Epithelial cell of esophagus (primary cell): ENCODE results near the gene SEPTIN5.
"Not testable (repeated sequence)": the region's sequence is repeated elsewhere in the genome, so short reads cannot be mapped to it uniquely, and the experiment has no call there.

ENCODE experiments used
- DNase-seq: peaks from one replicate; pipeline ENCODE4 v3.0.0; 2010; ENCODE audit warnings: low read depth
- H3K4me3 ChIP-seq: 2 replicates; pipeline ENCODE4 v1.5.1; 2011; ENCODE audit warnings: mild to moderate bottlenecking, low read length, control low read depth
- TF ChIP-seq, protein P1 (sequence below): IDR thresholded peaks from 2 replicates; pipeline ENCODE4 v1.5.1; 2011; ENCODE audit warnings: low read depth, mild to moderate bottlenecking, low read length, control low read depth, inconsistent platforms; ENCODE audit not compliant: insufficient read depth; ENCODE audit errors: missing control alignments

The SEPTIN5 gene

DNA sequence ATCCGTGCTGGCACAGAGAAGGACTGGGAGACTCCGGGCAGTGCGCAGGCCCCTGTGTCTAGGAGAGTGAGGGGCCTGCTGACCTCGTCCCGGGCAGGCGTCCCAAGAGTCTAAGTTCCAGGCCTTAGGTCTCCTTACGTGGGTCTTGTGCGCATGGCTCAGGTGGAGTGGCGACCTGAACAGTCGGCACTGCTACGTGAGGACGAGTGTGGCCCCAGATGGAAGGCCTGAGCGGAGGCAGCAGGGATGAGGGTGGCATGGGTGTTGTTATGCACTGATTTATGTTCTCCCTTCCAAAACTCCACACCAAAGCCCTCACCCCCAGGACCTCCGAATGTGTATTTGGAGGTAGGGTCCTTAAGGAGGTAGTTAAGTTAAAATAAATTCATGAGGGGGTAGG lies 20.7 kb upstream of the SEPTIN5 start:
- no peak overlapping the region for H3K4me3 ChIP-seq
- TF ChIP-seq, protein P1, sequence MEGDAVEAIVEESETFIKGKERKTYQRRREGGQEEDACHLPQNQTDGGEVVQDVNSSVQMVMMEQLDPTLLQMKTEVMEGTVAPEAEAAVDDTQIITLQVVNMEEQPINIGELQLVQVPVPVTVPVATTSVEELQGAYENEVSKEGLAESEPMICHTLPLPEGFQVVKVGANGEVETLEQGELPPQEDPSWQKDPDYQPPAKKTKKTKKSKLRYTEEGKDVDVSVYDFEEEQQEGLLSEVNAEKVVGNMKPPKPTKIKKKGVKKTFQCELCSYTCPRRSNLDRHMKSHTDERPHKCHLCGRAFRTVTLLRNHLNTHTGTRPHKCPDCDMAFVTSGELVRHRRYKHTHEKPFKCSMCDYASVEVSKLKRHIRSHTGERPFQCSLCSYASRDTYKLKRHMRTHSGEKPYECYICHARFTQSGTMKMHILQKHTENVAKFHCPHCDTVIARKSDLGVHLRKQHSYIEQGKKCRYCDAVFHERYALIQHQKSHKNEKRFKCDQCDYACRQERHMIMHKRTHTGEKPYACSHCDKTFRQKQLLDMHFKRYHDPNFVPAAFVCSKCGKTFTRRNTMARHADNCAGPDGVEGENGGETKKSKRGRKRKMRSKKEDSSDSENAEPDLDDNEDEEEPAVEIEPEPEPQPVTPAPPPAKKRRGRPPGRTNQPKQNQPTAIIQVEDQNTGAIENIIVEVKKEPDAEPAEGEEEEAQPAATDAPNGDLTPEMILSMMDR = no peak
- no peak for DNase-seq

DNA sequence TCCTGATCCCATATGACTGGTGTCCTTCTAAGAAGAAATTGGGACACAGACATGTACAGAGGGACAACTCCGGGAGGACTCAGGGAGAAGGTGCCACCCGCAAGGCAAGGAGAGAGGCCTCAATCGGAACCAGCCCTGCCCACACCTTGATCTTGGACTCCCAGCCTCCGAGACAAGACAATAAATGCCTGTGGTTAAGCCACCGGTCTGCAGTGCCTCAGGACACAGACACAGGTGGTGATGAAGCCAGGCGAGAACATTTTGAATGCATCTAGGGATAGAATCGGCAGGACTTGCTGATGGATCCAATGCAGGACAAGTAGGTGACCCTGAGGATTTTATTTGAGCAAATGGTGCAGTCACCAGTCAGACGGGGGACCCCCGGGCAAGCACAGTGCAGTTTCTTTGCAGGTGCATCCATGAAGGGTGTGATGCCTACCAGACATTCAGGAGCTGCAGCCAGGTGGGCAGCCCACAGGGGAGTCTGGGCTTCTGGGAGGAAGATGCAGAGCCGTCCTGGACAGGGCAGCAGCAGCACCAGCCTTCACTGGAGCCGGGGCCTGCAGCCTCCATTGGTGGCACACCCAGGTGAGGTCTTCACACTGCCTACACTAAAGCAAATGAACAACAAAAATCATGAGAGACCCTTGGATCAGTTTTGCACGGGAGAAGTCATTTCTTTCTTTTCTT lies 20.2 kb upstream of the SEPTIN5 start:
- TF ChIP-seq, protein P1 = no peak
- no peak overlapping the region for H3K4me3 ChIP-seq
- DNase-seq = no peak

DNA sequence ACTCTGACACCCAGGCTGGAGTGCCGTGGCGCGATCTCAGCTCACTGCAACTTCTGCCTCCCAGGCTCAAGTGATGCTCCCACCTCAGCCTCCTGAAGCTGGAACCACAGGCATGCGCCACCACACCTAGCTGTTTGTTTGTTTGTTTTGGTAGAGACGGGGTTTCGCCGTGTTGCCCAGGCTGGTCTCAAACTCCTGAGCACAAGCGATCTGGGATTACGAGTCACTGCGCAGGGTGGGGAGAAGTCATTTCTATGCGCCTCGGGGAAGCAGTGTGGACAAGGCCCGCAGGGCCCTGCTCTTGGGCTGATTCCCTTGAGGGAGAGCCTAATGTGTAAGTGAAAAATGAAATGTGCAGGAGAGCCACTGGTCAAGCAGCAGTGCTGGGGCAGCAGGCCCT lies 19.6 kb upstream of the SEPTIN5 start:
- H3K4me3 ChIP-seq = no peak overlapping the region
- TF ChIP-seq, protein P1 = no peak
- DNase-seq = no peak

DNA sequence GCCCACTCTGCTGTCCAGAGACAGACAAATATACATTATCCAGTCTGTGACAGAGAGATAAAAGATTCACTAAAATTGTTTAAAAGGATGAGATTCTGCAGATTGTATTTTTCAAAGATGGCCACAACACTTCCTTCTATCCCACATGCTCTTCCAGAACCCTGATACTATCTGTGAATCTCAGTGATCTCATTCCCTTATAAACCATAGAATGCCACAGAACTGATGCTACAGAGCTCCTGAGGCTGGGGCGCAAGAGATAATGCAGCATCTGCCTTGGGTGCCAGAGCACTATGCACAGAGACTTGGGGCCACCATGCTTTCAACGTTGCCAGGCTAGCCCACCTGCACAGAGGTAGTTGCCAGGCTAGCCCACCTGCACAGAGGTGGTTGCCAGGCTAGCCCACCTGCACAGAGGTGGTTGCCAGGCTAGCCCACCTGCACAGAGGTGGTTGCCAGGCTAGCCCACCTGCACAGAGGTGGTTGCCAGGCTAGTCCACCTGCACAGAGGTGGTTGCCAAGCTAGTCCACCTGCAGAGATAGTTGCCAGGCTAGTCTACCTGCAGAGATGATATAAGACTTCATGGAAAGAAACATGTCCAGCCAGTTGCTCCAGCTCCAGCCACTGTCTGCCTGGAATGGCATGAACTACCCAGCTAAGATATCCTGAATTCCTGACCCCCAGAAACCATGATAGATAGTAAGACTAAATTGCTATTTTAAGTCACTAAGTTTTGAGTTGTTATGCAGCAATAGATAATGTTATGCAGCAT lies 17.6 kb upstream of the SEPTIN5 start:
- DNase-seq = no peak
- no peak overlapping the region for H3K4me3 ChIP-seq
- TF ChIP-seq, protein P1 = no peak

DNA sequence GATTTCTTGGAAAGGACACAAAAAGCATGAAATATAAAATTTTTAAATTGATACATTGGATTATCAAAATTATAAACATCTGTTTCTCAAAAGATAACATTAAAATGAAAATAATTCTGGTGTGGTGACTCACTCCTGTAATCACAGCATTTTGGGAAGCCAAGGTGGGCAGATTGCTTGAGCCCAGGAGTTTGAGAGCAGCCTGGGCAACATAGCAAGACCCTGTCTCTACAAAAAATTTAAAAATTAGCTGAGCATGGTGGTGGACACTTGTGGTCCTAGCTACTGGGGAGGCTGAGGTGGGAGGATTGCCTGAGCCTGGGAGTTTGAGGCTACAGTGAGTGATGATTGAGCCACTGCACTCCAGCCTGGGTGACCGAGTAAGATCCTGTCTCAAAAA lies 16.4 kb upstream of the SEPTIN5 start:
- not testable (repeated sequence) for H3K4me3 ChIP-seq, DNase-seq

DNA sequence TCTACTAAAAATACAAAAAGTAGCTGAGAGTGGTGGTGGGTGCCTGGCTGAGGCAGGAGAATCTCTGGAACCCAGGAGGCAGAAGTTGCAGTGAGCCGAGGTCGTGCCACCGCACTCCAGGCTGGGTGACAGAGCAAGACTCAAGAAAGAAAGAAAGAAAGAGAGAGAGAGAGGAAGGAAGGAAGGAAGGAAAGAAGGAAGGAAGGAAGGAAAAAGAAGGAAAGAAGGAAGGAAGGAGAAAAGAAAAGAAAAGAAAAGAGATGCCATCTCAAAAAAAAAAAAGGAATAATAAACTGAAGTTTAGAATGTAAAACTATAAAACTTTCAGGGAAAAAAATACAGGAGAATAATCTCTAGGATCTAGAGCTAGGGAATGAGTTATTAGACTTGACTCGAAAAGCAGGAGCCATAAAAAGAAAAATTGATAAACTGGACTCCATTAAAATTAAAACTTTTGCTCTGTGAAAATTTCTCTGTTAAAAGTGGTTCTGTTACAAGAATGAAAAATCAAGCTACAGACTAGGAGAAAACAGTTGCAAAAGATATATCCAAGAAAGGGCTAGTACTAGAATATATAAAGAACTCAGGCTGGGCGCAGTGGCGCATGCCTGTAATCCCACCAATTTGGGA lies 13.4 kb upstream of the SEPTIN5 start:
- H3K4me3 ChIP-seq = no peak overlapping the region
- no peak for DNase-seq
- TF ChIP-seq, protein P1 = no peak

DNA sequence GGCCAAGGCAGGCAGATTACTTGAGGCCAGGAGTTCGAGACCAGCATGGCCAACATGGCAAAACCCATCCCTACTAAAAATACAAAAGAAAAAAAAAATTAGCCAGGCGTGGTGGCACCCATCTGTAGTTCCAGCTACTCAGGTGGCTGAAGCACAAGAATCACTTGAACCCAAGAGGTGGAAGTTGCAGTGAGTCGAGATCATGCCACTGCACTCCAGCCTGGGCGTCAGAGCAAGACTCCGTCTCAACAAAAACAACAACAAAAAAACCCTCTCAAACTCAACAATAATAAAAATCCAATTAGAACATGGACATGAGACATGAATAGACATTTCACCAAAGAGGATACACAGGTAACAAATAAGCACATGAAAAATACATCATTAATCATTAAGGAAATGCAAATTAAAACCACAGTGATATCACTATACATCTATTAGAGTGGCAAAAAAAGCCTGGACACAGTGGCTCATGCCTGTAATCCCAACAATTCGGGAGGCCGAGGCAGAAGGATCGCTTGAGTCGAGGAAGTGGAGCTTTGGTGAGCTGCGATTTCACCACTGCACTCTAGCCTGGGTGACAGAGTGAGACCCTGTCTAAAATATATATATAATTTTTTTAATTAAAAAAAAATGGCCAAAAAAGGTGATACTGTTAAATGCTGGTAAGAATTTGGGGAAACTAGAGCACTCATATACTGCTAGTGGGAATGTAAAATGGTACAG lies 12.7 kb upstream of the SEPTIN5 start:
- H3K4me3 ChIP-seq = no peak overlapping the region
- TF ChIP-seq, protein P1 = no peak
- DNase-seq = no peak
